Thyroid gland (tissue), 4 donors: Measurements from ENCODE around the gene HAUS3.

ENCODE experiments used
- CTCF ChIP-seq, 6 experiments: fragments of 200-600 bp in 3 of 6; fragments of 450-650 bp in 3 of 6; sonication (generic) in 3 of 6; IDR thresholded peaks; one replicate each; pipeline ENCODE4 v1.5.1; 2016 to 2019; ENCODE audit warnings: antibody characterized with exemption in 6 of 6, mild to moderate bottlenecking in 2 of 6, inconsistent platforms in 1 of 6, moderate library complexity in 1 of 6
- POLR2A ChIP-seq, 2 donors: fragments of 450-650 bp; IDR thresholded peaks; one replicate each; pipeline ENCODE4 v1.6.1; 2017; ENCODE audit warnings: antibody characterized with exemption in 2 of 2, mild to moderate bottlenecking in 2 of 2, moderate library complexity in 1 of 2

- TF ChIP-seq POLR2A (IDR thresholded peaks at IDR 0.05): no peak
- TF ChIP-seq CTCF (IDR thresholded peaks at IDR 0.05): no peak
Measured at GRCh38 chr4:2255501-2256155, 13.7 kb upstream of the HAUS3 start.
